T47D (cell line): ENCODE data around the gene MALAT1.
A peak's percentile ranks its signal among the peaks of the same experiment; 100 is the strongest.

ENCODE experiments used
- DNase-seq, 2 experiments: peaks; one replicate each; pipeline versions ENCODE4 v3.0.0 to v3.0.0-alpha.2; 2011 to 2012; ENCODE audit warnings: low read depth in 1 of 2, low spot score in 1 of 2
- JUND ChIP-seq: IDR thresholded peaks from 2 replicates; pipeline ENCODE4 v1.6.1; 2012; ENCODE audit warnings: low read depth
- in situ Hi-C: cut with HindIII; loops from 2 replicates; pipeline ENCODE4 v1.10.0; 2016; ENCODE audit warnings: low sequenced_read_pairs, low pct_unique_long_range_greater_than_20kb

Gene MALAT1

GRCh38 chr11:65498042-65498726, 661 bp upstream of the MALAT1 start:
- TF ChIP-seq JUND = no peak
- peak in 1 of 2 experiments; percentile 89 for DNase-seq
- in situ Hi-C loops = no loop called here

- in situ Hi-C loops = no loop called here
- TF ChIP-seq JUND = no peak
- no peak for DNase-seq
Measured at GRCh38 chr11:65498727-65498976, 193 bp upstream of the MALAT1 start.

- in situ Hi-C loops = no loop called here
- DNase-seq = no peak
- 0 out of 2 replicates have a peak, but pooled peaks have one; percentile 21 for TF ChIP-seq JUND
Measured at GRCh38 chr11:65499713-65500386, 1.0 kb downstream of the MALAT1 start.

DNA sequence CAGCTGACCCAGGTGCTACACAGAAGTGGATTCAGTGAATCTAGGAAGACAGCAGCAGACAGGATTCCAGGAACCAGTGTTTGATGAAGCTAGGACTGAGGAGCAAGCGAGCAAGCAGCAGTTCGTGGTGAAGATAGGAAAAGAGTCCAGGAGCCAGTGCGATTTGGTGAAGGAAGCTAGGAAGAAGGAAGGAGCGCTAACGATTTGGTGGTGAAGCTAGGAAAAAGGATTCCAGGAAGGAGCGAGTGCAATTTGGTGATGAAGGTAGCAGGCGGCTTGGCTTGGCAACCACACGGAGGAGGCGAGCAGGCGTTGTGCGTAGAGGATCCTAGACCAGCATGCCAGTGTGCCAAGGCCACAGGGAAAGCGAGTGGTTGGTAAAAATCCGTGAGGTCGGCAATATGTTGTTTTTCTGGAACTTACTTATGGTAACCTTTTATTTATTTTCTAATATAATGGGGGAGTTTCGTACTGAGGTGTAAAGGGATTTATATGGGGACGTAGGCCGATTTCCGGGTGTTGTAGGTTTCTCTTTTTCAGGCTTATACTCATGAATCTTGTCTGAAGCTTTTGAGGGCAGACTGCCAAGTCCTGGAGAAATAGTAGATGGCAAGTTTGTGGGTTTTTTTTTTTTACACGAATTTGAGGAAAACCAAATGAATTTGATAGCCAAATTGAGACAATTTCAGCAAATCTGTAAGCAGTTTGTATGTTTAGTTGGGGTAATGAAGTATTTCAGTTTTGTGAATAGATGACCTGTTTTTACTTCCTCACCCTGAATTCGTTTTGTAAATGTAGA, 1.7 kb downstream of the MALAT1 start:
- in situ Hi-C loops = no loop called here
- DNase-seq = peak in 1 of 2 experiments; percentile 76
- 0 out of 2 replicates have a peak, but pooled peaks have one; percentile 10 for TF ChIP-seq JUND

DNA sequence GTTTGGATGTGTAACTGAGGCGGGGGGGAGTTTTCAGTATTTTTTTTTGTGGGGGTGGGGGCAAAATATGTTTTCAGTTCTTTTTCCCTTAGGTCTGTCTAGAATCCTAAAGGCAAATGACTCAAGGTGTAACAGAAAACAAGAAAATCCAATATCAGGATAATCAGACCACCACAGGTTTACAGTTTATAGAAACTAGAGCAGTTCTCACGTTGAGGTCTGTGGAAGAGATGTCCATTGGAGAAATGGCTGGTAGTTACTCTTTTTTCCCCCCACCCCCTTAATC, 2.3 kb downstream of the MALAT1 start:
- in situ Hi-C loops = no loop called here

DNA sequence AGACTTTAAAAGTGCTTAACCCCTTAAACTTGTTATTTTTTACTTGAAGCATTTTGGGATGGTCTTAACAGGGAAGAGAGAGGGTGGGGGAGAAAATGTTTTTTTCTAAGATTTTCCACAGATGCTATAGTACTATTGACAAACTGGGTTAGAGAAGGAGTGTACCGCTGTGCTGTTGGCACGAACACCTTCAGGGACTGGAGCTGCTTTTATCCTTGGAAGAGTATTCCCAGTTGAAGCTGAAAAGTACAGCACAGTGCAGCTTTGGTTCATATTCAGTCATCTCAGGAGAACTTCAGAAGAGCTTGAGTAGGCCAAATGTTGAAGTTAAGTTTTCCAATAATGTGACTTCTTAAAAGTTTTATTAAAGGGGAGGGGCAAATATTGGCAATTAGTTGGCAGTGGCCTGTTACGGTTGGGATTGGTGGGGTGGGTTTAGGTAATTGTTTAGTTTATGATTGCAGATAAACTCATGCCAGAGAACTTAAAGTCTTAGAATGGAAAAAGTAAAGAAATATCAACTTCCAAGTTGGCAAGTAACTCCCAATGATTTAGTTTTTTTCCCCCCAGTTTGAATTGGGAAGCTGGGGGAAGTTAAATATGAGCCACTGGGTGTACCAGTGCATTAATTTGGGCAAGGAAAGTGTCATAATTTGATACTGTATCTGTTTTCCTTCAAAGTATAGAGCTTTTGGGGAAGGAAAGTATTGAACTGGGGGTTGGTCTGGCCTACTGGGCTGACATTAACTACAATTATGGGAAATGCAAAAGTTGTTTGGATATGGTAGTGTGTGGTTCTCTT, 2.8 kb downstream of the MALAT1 start:
- DNase-seq = peak in 1 of 2 experiments; percentile 74
- in situ Hi-C loops = no loop called here

More for the DNA sequence above, 2.3 kb downstream of the MALAT1 start:
- TF ChIP-seq JUND = no peak
- no peak for DNase-seq

GRCh38 chr11:65502274-65502554, 3.4 kb downstream of the MALAT1 start:
- DNase-seq = no peak
- no peak for TF ChIP-seq JUND
- in situ Hi-C loops = no loop called here

More for the DNA sequence above, 2.8 kb downstream of the MALAT1 start:
- TF ChIP-seq JUND = peak; percentile 43; the same call in 1 of the 2 replicates

DNA sequence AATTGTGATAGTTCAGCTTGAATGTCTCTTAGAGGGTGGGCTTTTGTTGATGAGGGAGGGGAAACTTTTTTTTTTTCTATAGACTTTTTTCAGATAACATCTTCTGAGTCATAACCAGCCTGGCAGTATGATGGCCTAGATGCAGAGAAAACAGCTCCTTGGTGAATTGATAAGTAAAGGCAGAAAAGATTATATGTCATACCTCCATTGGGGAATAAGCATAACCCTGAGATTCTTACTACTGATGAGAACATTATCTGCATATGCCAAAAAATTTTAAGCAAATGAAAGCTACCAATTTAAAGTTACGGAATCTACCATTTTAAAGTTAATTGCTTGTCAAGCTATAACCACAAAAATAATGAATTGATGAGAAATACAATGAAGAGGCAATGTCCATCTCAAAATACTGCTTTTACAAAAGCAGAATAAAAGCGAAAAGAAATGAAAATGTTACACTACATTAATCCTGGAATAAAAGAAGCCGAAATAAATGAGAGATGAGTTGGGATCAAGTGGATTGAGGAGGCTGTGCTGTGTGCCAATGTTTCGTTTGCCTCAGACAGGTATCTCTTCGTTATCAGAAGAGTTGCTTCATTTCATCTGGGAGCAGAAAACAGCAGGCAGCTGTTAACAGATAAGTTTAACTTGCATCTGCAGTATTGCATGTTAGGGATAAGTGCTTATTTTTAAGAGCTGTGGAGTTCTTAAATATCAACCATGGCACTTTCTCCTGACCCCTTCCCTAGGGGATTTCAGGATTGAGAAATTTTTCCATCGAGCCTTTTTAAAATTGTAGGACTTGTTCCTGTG, 3.9 kb downstream of the MALAT1 start:
- TF ChIP-seq JUND = peak; percentile 58; the same call in 1 of the 2 replicates
- in situ Hi-C loops = no loop called here
- DNase-seq = peak in 1 of 2 experiments; percentile 74

GRCh38 chr11:65503368-65503948, 4.6 kb downstream of the MALAT1 start:
- DNase-seq = peak in 1 of 2 experiments; percentile 58
- in situ Hi-C loops = no loop called here

GRCh38 chr11:65503949-65504673, 5.3 kb downstream of the MALAT1 start:
- TF ChIP-seq JUND = peak; percentile 8
- in situ Hi-C loops = no loop called here
- DNase-seq = peak in 1 of 2 experiments; percentile 76

More at GRCh38 chr11:65503368-65503948, 4.6 kb downstream of the MALAT1 start:
- TF ChIP-seq JUND = no peak

DNA sequence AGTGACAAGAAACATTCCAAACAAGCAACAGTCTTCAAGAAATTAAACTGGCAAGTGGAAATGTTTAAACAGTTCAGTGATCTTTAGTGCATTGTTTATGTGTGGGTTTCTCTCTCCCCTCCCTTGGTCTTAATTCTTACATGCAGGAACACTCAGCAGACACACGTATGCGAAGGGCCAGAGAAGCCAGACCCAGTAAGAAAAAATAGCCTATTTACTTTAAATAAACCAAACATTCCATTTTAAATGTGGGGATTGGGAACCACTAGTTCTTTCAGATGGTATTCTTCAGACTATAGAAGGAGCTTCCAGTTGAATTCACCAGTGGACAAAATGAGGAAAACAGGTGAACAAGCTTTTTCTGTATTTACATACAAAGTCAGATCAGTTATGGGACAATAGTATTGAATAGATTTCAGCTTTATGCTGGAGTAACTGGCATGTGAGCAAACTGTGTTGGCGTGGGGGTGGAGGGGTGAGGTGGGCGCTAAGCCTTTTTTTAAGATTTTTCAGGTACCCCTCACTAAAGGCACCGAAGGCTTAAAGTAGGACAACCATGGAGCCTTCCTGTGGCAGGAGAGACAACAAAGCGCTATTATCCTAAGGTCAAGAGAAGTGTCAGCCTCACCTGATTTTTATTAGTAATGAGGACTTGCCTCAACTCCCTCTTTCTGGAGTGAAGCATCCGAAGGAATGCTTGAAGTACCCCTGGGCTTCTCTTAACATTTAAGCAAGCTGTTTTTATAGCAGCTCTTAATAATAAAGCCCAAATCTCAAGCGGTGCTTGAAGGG, 6.0 kb downstream of the MALAT1 start:
- peak in 1 of 2 experiments; percentile 66 for DNase-seq
- in situ Hi-C loops = no loop called here
- TF ChIP-seq JUND = peak; percentile 51; the same call in 1 of the 2 replicates
